Skeletal muscle tissue (tissue), 4 donors: ENCODE results near the gene CDK14. TPM values are rescaled to one million over a fixed set of nuclear protein-coding genes. Genes with fewer than 3 reads are reported as not detected.

ENCODE experiments used
- H3K27ac ChIP-seq: one replicate; pipeline ENCODE4 v1.7.0; 2013; ENCODE audit warnings: mild to moderate bottlenecking, low read depth, low read length, inconsistent platforms
- H3K27me3 ChIP-seq, 3 donors: one replicate each; pipeline ENCODE4 v1.7.0; 2013; ENCODE audit warnings: low read length in 3 of 3; ENCODE audit not compliant: control insufficient read depth in 3 of 3, insufficient read depth in 3 of 3
- H3K36me3 ChIP-seq, 3 donors: one replicate each; pipeline ENCODE4 v1.7.0; 2013; ENCODE audit warnings: low read length in 3 of 3; ENCODE audit not compliant: control insufficient read depth in 3 of 3, insufficient read depth in 3 of 3
- H3K4me1 ChIP-seq, 3 donors: one replicate each; pipeline ENCODE4 v1.7.0; 2013; ENCODE audit warnings: low read length in 3 of 3, mild to moderate bottlenecking in 3 of 3; ENCODE audit not compliant: control insufficient read depth in 3 of 3, insufficient read depth in 3 of 3
- H3K4me3 ChIP-seq, 3 donors: one replicate each; pipeline ENCODE4 v1.7.0; 2013; ENCODE audit warnings: low read length in 3 of 3
- H3K9ac ChIP-seq, 3 donors: one replicate each; pipeline ENCODE4 v1.7.0; 2013; ENCODE audit warnings: low read length in 3 of 3, mild to moderate bottlenecking in 3 of 3, moderate library complexity in 2 of 3, low read depth in 1 of 3
- H3K9me3 ChIP-seq, 3 donors: one replicate each; pipeline ENCODE4 v1.7.0; 2013; ENCODE audit warnings: low read length in 3 of 3; ENCODE audit not compliant: control insufficient read depth in 3 of 3
- total RNA-seq: library from RNA; depleted of rRNA; stranded (reverse); fragments of >200 nt; gene quantifications from one replicate; pipeline ENCODE4 v1.2.3, GENCODE V29; 2014
- donor health status: Osteomylitis.

The CDK14 gene
- total RNA-seq, 1 donor from 2014 or later, result 25.1 TPM

DNA sequence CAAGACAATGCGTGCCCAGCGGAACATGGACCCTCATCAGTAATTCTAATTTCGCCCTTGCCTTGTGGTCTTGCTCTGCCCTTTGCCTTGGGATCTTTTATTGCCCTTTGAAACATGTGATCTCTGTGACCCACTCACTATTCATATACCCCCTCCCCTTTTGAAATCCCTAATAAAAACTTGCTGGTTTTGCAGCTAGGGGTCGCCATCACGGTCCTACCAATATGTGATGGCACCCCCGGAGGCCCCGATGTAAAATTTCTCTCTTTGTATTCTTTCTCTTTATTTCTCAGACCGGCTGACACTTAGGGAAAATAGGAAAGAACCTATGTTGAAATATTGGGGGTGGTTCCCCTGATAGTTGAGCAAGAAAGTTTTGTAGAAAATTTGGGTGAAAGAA lies 242.7 kb downstream of the CDK14 start:
- H3K9ac ChIP-seq, result no peak overlapping the region
- H3K4me3 ChIP-seq, result no peak overlapping the region
- peaks cover 8 to 13% (median 10%) of the 10 kb centered on the region in 3 donors for H3K4me1 ChIP-seq
- no peak overlapping the region for H3K27ac ChIP-seq
- H3K27me3 ChIP-seq, result no peaks in the 10 kb centered on the region
- peaks cover 0 to 2% (median 0%) of the 10 kb centered on the region in 3 donors for H3K36me3 ChIP-seq
- no peaks in the 10 kb centered on the region for H3K9me3 ChIP-seq

DNA sequence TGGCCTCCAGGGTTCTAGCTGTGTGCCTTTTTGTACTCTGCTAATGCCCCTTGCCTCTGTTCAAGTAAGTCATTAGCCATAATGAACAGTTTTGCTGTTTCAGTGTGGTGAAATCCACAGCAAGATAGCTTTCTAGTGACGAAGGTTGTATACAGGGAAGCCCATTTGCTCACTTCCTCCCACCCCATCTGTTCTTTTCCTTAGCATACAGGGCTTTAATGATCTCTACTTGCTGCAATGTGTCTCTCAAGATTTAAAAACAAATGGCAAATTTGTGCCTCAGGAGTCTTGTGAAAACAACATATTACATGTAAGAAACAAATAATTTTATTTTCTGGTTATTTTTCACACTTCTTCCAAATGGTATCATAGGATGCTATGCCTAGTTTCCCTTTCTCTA lies 243.2 kb downstream of the CDK14 start:
- H3K36me3 ChIP-seq, result peaks cover 0 to 2% (median 0%) of the 10 kb centered on the region in 3 donors
- H3K27me3 ChIP-seq, result no peaks in the 10 kb centered on the region
- H3K9me3 ChIP-seq, result no peaks in the 10 kb centered on the region
- no peak overlapping the region for H3K9ac ChIP-seq
- H3K4me3 ChIP-seq, result no peak overlapping the region
- H3K27ac ChIP-seq, result no peak overlapping the region
- H3K4me1 ChIP-seq, result peaks cover 11 to 16% (median 12%) of the 10 kb centered on the region in 3 donors

GRCh38 chr7:90839727-90840291 lies 243.7 kb downstream of the CDK14 start:
- H3K27ac ChIP-seq, result no peak overlapping the region

GRCh38 chr7:90841759-90842429 lies 245.8 kb downstream of the CDK14 start:
- Histone ChIP-seq H3K27me3 (no peaks in the 10 kb centered on the region), H3K36me3 (peaks cover 0 to 2% (median 0%) of the 10 kb centered on the region in 3 donors), H3K9ac (peak overlapping the region in 1 of 3 donors; percentile 57), H3K4me3 (peak overlapping the region in 1 of 3 donors; percentile 49), H3K9me3 (no peaks in the 10 kb centered on the region), H3K27ac (peak overlapping the region; percentile 52), H3K4me1 (peaks cover 16 to 18% (median 17%) of the 10 kb centered on the region in 3 donors)

More at GRCh38 chr7:90839727-90840291, 243.7 kb downstream of the CDK14 start:
- Histone ChIP-seq H3K4me1 (peaks cover 11 to 16% (median 12%) of the 10 kb centered on the region in 3 donors), H3K4me3 (no peak overlapping the region), H3K36me3 (peaks cover 0 to 2% (median 0%) of the 10 kb centered on the region in 3 donors), H3K9me3 (no peaks in the 10 kb centered on the region), H3K27me3 (no peaks in the 10 kb centered on the region), H3K9ac (no peak overlapping the region)

DNA sequence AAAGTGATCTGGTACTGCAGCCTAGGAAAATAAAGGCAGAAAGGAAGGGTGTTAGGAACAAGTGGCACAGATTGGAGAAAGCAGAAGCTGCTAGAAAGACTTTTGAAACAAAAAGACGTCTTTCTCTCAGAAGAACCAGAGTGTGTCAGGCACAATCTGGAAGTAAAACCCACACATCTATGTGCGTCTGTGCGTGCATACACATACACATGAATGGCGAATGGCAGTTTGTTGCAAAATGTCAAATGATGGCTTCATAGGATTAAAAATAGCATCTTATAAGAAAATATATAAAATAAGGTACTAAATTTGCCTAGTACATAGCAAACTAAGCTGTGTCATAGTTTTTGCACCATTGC lies 246.3 kb downstream of the CDK14 start:
- Histone ChIP-seq H3K4me1 (peaks cover 16 to 18% (median 17%) of the 10 kb centered on the region in 3 donors), H3K36me3 (peaks cover 0 to 2% (median 0%) of the 10 kb centered on the region in 3 donors), H3K4me3 (peak overlapping the region in 1 of 3 donors; percentile 49)

DNA sequence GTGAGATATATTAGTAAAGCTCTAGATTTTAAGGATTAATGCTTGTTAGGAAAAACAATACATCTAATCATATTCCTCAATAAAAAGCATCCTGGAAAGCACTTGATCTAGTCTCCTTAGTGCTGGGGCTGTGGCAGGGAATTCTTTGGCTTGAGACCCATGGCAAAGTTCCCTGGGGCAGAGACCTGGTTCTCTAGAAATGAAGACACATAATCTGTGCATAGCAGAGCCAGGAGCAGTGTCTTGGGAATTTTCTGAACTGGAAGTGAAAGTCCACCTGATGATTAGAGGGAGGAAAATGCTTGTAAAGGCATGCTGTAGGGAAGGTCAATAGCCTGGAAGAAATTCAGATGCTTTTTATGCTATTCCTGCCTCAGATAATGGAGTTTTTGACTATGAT lies 247.4 kb downstream of the CDK14 start:
- H3K4me3 ChIP-seq, result no peak overlapping the region
- no peak overlapping the region for H3K27ac ChIP-seq
- peaks cover 16 to 18% (median 17%) of the 10 kb centered on the region in 3 donors for H3K4me1 ChIP-seq
- H3K27me3 ChIP-seq, result no peaks in the 10 kb centered on the region
- no peaks in the 10 kb centered on the region for H3K9me3 ChIP-seq
- H3K9ac ChIP-seq, result no peak overlapping the region
- no peaks in the 10 kb centered on the region for H3K36me3 ChIP-seq

More for the DNA sequence above, 246.3 kb downstream of the CDK14 start:
- Histone ChIP-seq H3K9ac (peak overlapping the region in 1 of 3 donors; percentile 57), H3K27me3 (no peaks in the 10 kb centered on the region), H3K27ac (peak overlapping the region; percentile 52), H3K9me3 (no peaks in the 10 kb centered on the region)

DNA sequence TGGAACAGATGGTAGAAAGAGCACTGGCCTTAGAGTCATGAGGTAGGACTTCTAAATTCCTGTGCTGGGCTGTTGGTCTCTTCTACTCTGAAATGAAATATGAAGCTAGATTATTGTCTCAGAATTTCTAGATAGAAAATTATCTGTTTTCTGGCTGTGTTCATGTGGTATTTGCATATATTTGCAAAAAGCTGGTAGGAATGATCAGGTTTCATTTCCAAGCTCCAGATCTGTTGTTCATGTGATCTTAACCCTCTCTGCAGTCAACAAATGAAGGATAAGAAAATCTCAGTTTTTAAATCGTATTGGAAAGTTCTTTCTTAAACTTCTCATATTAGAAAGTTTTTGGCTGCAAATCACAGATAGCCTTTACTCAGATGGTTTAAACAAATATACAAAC lies 248.3 kb downstream of the CDK14 start:
- Histone ChIP-seq H3K27me3 (no peaks in the 10 kb centered on the region), H3K36me3 (no peaks in the 10 kb centered on the region), H3K27ac (no peak overlapping the region), H3K4me1 (peaks cover 16 to 18% (median 17%) of the 10 kb centered on the region in 3 donors), H3K9me3 (no peaks in the 10 kb centered on the region), H3K4me3 (no peak overlapping the region), H3K9ac (no peak overlapping the region)

DNA sequence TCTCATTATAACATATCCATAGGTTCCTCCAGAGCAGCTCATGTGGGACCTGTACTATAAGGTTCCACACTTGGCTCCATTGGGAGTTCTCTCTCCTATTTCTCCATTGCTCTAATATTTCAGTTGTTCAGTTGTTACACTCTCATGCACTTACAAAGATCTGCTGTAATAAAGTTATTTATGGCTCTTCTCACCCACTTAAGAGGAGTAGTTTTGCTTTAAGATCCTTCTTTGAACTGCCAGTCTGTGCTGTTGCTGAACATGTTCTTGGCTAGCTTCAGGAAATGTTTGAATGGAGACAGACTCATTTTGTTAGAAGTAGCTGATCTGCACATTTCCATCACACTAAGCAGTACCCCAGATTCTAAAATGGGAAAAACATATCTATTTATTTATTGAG lies 250.1 kb downstream of the CDK14 start:
- Histone ChIP-seq H3K4me3 (no peak overlapping the region), H3K4me1 (peaks cover 16 to 18% (median 17%) of the 10 kb centered on the region in 3 donors), H3K9ac (no peak overlapping the region), H3K27me3 (no peaks in the 10 kb centered on the region), H3K27ac (no peak overlapping the region), H3K9me3 (no peaks in the 10 kb centered on the region), H3K36me3 (no peaks in the 10 kb centered on the region)

GRCh38 chr7:90850066-90850465 lies 253.9 kb downstream of the CDK14 start:
- no peaks in the 10 kb centered on the region for H3K27me3 ChIP-seq
- H3K4me3 ChIP-seq, result no peak overlapping the region
- no peaks in the 10 kb centered on the region for H3K9me3 ChIP-seq
- no peaks in the 10 kb centered on the region for H3K36me3 ChIP-seq
- H3K9ac ChIP-seq, result no peak overlapping the region
- H3K27ac ChIP-seq, result no peak overlapping the region
- peaks cover 0 to 6% (median 6%) of the 10 kb centered on the region in 3 donors for H3K4me1 ChIP-seq

GRCh38 chr7:90850471-90850870 lies 254.3 kb downstream of the CDK14 start:
- no peak overlapping the region for H3K9ac ChIP-seq
- H3K36me3 ChIP-seq, result no peaks in the 10 kb centered on the region
- H3K4me3 ChIP-seq, result no peak overlapping the region
- H3K9me3 ChIP-seq, result no peaks in the 10 kb centered on the region
- H3K27ac ChIP-seq, result no peak overlapping the region
- H3K27me3 ChIP-seq, result no peaks in the 10 kb centered on the region
- peaks cover 0 to 6% (median 6%) of the 10 kb centered on the region in 3 donors for H3K4me1 ChIP-seq
